ENCODE data around the gene PITPNB. TPM values are rescaled to one million over a fixed set of nuclear protein-coding genes. Genes with fewer than 3 reads are reported as not detected.

Gene PITPNB
- total RNA-seq = 28.8 and 30.7 TPM in 2 replicates

DNA sequence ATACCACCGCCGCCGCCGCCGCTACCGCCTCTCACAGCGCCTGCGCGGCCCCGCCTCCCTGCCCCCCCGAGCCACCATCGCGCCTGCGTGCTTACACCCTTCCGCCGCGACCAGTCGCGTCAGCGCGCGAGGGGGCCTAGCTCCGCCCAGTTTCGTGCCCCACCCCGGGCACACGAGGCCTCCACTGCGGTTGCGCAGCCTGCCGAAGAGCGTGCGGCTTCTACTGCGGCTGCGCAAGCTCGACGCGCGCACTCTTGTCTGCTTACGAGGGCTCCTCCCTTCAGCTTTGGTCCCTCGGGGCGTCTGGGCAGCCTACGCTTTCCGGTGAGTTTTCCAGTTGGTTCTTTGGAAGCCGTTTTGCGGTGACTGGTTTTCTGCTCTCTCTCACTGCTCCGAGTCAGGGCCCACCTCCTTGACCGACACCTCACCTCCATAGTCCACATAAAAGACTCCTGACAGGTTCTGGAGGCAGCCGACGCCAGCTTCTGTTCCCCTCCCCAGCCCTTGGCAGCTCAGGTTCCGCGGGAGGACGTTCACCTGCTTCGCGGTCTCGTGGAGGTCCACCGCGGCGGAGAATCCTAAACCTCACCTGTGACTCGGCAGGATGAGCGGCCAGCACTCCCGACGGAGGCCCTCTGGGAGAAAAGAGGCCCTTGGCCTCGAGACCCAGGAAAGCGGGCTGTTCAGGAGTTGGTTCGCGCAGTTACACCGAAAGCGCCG, at the start of gene PITPNB:
PITPNB (minus strand) TSS at position 35 of the 720 bp plus-strand sequence. CDS start 65 bp downstream, outside the sequence.

Other genes starting within 250 kb of the PITPNB start
- gene MN1, start 117.5 kb downstream of the PITPNB start, total RNA-seq = 4.0 and 5.8 TPM in 2 replicates

Measured in epithelial cell of alveolus of lung (primary cell).